Skeletal muscle satellite cell (primary cell): ENCODE measurements around the gene ZNF175.

Experiments used
- H3K27me3 ChIP-seq: 2 replicates; pipeline ENCODE4 v1.7.0; 2013; ENCODE audit warnings: low read length; ENCODE audit not compliant: control insufficient read depth, insufficient read depth
- H3K36me3 ChIP-seq: 2 replicates; pipeline ENCODE4 v1.7.0; 2013; ENCODE audit warnings: mild to moderate bottlenecking, control low read depth, low read length; ENCODE audit not compliant: insufficient read depth
- H3K4me1 ChIP-seq: 2 replicates; pipeline ENCODE4 v1.7.0; 2013; ENCODE audit warnings: low read length; ENCODE audit not compliant: control insufficient read depth, insufficient read depth
- H3K4me2 ChIP-seq: 2 replicates; pipeline ENCODE4 v1.7.0; 2013; ENCODE audit warnings: mild to moderate bottlenecking, low read length
- H3K4me3 ChIP-seq: 2 replicates; pipeline ENCODE4 v1.7.0; 2013; ENCODE audit warnings: low read length
- H3K9ac ChIP-seq: 2 replicates; pipeline ENCODE4 v1.7.0; 2013; ENCODE audit warnings: mild to moderate bottlenecking, low read depth, low read length, moderate library complexity
- H3K9me3 ChIP-seq: replicated peaks from 2 replicates; pipeline ENCODE4 v1.7.0; 2013; ENCODE audit warnings: mild to moderate bottlenecking, control low read depth, low read length

The ZNF175 gene

GRCh38 chr19:51572410-51572809 lies 1.3 kb downstream of the ZNF175 start:
- Histone ChIP-seq H3K9ac (peak overlapping the region; percentile 78), H3K9me3 (no peaks in the 10 kb centered on the region), H3K4me1 (peaks cover 21% of the 10 kb centered on the region), H3K4me3 (peak overlapping the region; percentile 74), H3K27me3 (no peaks in the 10 kb centered on the region), H3K36me3 (peaks cover 14% of the 10 kb centered on the region), H3K4me2 (peak overlapping the region; percentile 83)

DNA sequence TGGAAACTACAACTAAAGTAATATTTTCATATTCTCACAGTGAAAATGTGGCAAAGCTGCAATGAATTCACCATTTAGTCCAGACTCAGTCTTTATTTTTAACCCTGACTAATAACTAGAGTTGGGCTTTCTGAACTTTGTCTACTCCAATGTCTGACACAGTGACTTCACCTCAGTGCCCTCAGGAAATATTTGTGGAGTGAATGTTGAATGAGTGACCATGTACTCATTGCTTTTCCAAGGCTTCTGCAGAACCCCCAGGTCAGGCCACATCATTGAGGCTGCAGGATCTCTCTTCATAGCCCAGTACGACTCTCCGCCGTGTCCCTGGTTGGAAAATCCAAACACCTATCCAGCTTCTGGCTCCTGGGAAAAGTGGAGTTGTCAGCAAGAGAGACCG lies 1.8 kb downstream of the ZNF175 start:
- peak overlapping the region; percentile 74 for H3K4me3 ChIP-seq

GRCh38 chr19:51573331-51573730 lies 2.2 kb downstream of the ZNF175 start:
- no peaks in the 10 kb centered on the region for H3K9me3 ChIP-seq
- H3K27me3 ChIP-seq: no peaks in the 10 kb centered on the region
- peaks cover 14% of the 10 kb centered on the region for H3K36me3 ChIP-seq
- peak overlapping the region; percentile 51 for H3K4me3 ChIP-seq
- H3K4me2 ChIP-seq: peak overlapping the region; percentile 83
- H3K9ac ChIP-seq: peak overlapping the region; percentile 30
- H3K4me1 ChIP-seq: peaks cover 21% of the 10 kb centered on the region

More for the DNA sequence above, 1.8 kb downstream of the ZNF175 start:
- Histone ChIP-seq H3K36me3 (peaks cover 14% of the 10 kb centered on the region), H3K9ac (peak overlapping the region; percentile 78), H3K27me3 (no peaks in the 10 kb centered on the region), H3K4me2 (peak overlapping the region; percentile 83), H3K4me1 (peaks cover 21% of the 10 kb centered on the region), H3K9me3 (no peaks in the 10 kb centered on the region)

GRCh38 chr19:51576850-51577249 lies 5.8 kb downstream of the ZNF175 start:
- H3K9ac ChIP-seq: no peak overlapping the region
- H3K9me3 ChIP-seq: no peaks in the 10 kb centered on the region
- H3K27me3 ChIP-seq: no peaks in the 10 kb centered on the region
- no peak overlapping the region for H3K4me3 ChIP-seq
- peaks cover 29% of the 10 kb centered on the region for H3K36me3 ChIP-seq
- peaks cover 19% of the 10 kb centered on the region for H3K4me1 ChIP-seq
- no peak overlapping the region for H3K4me2 ChIP-seq

DNA sequence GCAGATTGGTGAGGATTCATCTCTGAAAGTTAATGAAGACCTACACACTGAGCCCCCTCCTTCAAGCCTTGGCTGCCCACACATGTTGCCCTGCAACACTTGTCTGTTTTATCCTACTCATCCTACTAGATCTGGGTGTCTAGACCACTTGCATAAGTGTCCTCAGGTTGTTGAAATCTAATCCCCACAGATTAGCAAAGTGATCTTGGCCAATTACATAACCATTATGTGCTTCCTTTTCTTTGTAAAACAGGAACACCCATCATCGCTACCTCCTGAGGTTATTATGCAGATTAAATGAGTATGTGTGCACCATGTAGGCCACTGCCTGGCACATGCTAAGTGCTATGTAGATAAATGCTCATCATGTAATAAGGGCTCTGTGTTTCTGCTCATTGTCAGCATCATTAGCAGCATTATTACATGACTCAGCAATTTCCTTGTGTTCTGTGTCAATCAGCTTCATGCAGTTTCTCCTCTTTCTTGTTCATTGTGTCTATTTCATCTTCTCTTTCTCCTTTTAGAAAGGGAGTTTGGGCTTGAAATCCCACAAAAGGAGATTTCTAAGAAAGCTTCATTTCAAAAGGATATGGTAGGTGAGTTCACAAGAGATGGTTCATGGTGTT lies 15.1 kb downstream of the ZNF175 start:
- H3K4me3 ChIP-seq: no peak overlapping the region
- H3K4me2 ChIP-seq: no peak overlapping the region
- no peaks in the 10 kb centered on the region for H3K4me1 ChIP-seq
- H3K27me3 ChIP-seq: no peaks in the 10 kb centered on the region
- H3K36me3 ChIP-seq: peaks cover 65% of the 10 kb centered on the region
- H3K9me3 ChIP-seq: peaks cover 18% of the 10 kb centered on the region
- no peak overlapping the region for H3K9ac ChIP-seq

- Histone ChIP-seq H3K4me1 (no peaks in the 10 kb centered on the region), H3K4me2 (no peak overlapping the region), H3K9ac (no peak overlapping the region), H3K36me3 (peaks cover 59% of the 10 kb centered on the region), H3K9me3 (peaks cover 18% of the 10 kb centered on the region), H3K27me3 (no peaks in the 10 kb centered on the region), H3K4me3 (no peak overlapping the region)
Measured at GRCh38 chr19:51586799-51587198, 15.7 kb downstream of the ZNF175 start.

GRCh38 chr19:51587264-51588191 lies 16.4 kb downstream of the ZNF175 start:
- no peaks in the 10 kb centered on the region for H3K4me1 ChIP-seq
- no peak overlapping the region for H3K4me2 ChIP-seq
- H3K27me3 ChIP-seq: no peaks in the 10 kb centered on the region
- peaks cover 18% of the 10 kb centered on the region for H3K9me3 ChIP-seq
- peaks cover 53% of the 10 kb centered on the region for H3K36me3 ChIP-seq
- no peak overlapping the region for H3K9ac ChIP-seq
- H3K4me3 ChIP-seq: no peak overlapping the region

DNA sequence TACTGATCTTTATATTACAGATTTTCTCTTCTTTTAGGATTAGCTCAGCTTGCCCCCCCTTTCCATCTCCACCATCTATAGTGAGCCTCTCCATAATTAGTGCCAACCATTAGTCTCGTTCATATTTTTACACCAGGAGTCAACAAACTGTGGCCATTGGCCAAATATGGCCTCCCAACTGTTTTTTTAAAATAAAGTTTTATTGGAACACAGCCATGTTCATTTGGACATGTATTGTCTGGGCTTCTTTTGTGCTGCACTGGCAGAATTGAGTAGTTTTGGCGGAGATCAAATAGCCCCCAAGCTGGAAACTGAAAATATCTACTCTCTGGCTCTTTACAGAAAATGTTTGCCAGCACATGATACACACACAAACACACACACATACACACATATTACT lies 18.4 kb downstream of the ZNF175 start:
- H3K4me2 ChIP-seq: no peak overlapping the region

GRCh38 chr19:51590441-51590840 lies 19.4 kb downstream of the ZNF175 start:
- Histone ChIP-seq H3K4me2 (no peak overlapping the region), H3K27me3 (no peaks in the 10 kb centered on the region), H3K9ac (no peak overlapping the region), H3K9me3 (peaks cover 18% of the 10 kb centered on the region), H3K36me3 (peaks cover 27% of the 10 kb centered on the region), H3K4me3 (no peak overlapping the region), H3K4me1 (peaks cover 5% of the 10 kb centered on the region)

More for the DNA sequence above, 18.4 kb downstream of the ZNF175 start:
- Histone ChIP-seq H3K36me3 (peaks cover 36% of the 10 kb centered on the region), H3K9ac (no peak overlapping the region), H3K27me3 (no peaks in the 10 kb centered on the region), H3K4me1 (no peaks in the 10 kb centered on the region), H3K4me3 (no peak overlapping the region), H3K9me3 (peaks cover 18% of the 10 kb centered on the region)

GRCh38 chr19:51592521-51592920 lies 21.4 kb downstream of the ZNF175 start:
- Histone ChIP-seq H3K9me3 (peaks cover 10% of the 10 kb centered on the region), H3K4me3 (no peak overlapping the region), H3K4me1 (peaks cover 5% of the 10 kb centered on the region), H3K36me3 (peaks cover 7% of the 10 kb centered on the region), H3K9ac (no peak overlapping the region), H3K27me3 (no peaks in the 10 kb centered on the region), H3K4me2 (no peak overlapping the region)

DNA sequence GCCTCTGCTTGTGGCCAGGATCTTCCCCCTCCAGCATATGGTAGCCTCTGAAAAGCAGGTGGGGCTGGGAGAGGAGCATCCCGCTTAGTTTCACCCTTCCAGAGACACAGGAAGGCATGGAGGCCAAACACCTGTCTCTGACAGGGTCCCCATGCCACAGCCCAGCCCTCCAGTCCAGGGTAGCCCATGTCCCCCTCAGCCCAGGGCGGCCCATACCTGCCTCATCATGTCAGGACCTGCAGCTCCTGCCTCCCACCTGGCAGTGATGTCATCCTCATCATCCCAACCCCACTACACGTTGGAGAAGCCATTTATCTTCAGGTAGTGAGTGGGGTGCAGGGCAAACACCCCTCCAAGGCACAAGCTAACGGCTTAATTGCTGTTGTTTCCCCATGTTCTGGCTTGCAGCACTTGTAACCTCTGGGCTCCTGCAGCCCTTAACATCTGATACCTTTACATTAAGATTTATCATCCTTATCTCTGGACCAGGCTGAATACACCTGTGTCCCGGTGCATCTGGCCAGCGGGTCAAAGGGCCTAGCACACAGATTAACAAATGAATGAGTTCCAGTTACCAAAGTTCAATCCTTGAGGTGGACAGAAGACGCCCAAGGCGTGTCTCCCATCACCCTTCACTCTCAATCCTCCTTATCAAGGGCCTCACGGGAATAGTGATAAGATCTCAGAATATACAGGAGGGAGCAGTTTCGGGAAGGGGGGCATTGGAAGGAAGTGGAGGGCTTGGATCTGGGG lies 22.2 kb downstream of the ZNF175 start:
- H3K9me3 ChIP-seq: peaks cover 3% of the 10 kb centered on the region
- H3K36me3 ChIP-seq: no peaks in the 10 kb centered on the region
- peaks cover 5% of the 10 kb centered on the region for H3K4me1 ChIP-seq
- peak overlapping the region; percentile 54 for H3K9ac ChIP-seq
- H3K4me3 ChIP-seq: peak overlapping the region; percentile 90
- no peaks in the 10 kb centered on the region for H3K27me3 ChIP-seq
- peak overlapping the region; percentile 90 for H3K4me2 ChIP-seq
